Loucy (cell line): ENCODE measurements around the gene PRKAG3.

Experiments used
- CTCF ChIP-seq: fragments of 200-600 bp; sonication (generic); conservative IDR thresholded peaks from 2 replicates; pipeline ENCODE4 v1.5.1; 2014; ENCODE audit warnings: mild to moderate bottlenecking, antibody characterized with exemption, low read length
- EZH2phosphoT487 ChIP-seq: fragments of 200-600 bp; IDR thresholded peaks from 2 replicates; pipeline ENCODE4 v1.6.1; 2018; ENCODE audit warnings: antibody characterized with exemption, mild to moderate bottlenecking, moderate library complexity, borderline replicate concordance

- TF ChIP-seq CTCF, result no peak
- no peak for TF ChIP-seq EZH2phosphoT487
Observed at GRCh38 chr2:218785103-218785502, 46.5 kb downstream of the PRKAG3 start.
